C4-2B (cell line): ENCODE results near the gene MLC1.

Experiments
- ZFX ChIP-seq: fragments of 450-650 bp; IDR thresholded peaks from 2 replicates; pipeline ENCODE4 v1.6.1; 2017
- TF ChIP-seq, protein P1 (sequence below): fragments of 450-650 bp; conservative IDR thresholded peaks from 2 replicates; pipeline ENCODE4 v1.5.1; 2017; ENCODE audit warnings: mild to moderate bottlenecking

DNA sequence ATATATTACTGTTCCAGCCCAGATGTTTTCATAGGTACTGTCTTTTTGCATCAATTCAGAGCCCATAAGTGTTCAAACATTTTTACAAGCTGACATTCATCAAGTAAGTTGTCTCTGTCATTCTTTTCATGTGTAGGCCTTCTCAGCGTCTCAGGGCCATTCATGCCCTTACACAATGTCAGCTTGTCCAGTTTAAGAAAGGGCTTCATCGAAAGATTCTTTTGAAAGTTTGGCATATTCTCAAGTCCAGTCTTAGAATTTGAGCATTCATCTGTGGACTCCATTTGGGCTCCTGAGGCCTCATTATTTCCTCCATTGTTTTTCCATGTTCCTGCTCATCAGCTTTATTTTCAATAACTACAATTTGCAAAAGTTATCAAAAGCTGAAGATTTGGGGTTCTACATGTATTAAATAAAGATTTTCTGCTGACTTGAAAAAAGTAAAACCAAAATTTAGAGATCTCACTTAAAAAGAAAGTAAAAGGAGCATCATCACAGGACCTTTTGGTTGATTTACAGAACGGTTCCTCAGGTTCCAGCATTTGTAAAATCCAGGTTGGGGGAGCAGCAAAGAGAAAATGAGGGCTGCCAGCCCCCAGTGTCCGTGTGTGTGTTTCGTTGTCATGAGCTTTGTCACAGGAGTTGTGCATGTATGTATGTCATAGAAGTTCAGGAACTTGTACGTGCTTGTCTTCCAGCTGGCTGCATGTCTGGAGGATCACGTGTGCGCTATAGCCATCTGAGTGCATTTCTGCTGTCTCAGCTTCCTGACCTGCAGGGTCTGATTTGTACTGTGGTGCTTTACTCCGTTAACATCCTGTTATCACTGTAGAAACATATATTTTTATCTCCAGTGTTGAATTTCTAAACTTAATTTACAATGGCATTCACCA lies 20.2 kb upstream of the MLC1 start:
- TF ChIP-seq, protein P1, sequence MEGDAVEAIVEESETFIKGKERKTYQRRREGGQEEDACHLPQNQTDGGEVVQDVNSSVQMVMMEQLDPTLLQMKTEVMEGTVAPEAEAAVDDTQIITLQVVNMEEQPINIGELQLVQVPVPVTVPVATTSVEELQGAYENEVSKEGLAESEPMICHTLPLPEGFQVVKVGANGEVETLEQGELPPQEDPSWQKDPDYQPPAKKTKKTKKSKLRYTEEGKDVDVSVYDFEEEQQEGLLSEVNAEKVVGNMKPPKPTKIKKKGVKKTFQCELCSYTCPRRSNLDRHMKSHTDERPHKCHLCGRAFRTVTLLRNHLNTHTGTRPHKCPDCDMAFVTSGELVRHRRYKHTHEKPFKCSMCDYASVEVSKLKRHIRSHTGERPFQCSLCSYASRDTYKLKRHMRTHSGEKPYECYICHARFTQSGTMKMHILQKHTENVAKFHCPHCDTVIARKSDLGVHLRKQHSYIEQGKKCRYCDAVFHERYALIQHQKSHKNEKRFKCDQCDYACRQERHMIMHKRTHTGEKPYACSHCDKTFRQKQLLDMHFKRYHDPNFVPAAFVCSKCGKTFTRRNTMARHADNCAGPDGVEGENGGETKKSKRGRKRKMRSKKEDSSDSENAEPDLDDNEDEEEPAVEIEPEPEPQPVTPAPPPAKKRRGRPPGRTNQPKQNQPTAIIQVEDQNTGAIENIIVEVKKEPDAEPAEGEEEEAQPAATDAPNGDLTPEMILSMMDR, result no peak
- no peak for TF ChIP-seq ZFX
